Fibroblast of mammary gland (primary cell): Measurements from ENCODE around the gene KCNJ16.

Experiments used
- DNase-seq: peaks from one replicate; pipeline ENCODE4 v3.0.0-alpha.2; 2010; ENCODE audit warnings: low read depth
- H3K4me3 ChIP-seq: 2 replicates; pipeline ENCODE4 v1.5.1; 2011; ENCODE audit warnings: low read depth, mild to moderate bottlenecking, low read length, moderate library complexity; ENCODE audit not compliant: control insufficient read depth
- CTCF ChIP-seq: conservative IDR thresholded peaks from 2 replicates; pipeline ENCODE4 v1.5.1; 2011; ENCODE audit warnings: low read depth, low read length, inconsistent platforms; ENCODE audit not compliant: control insufficient read depth, insufficient read depth

Gene KCNJ16

GRCh38 chr17:70124723-70125122 is 49.7 kb downstream of the KCNJ16 start:
- no peak for TF ChIP-seq CTCF
- H3K4me3 ChIP-seq, result no peak overlapping the region
- no peak for DNase-seq

GRCh38 chr17:70127221-70127873 is 52.3 kb downstream of the KCNJ16 start:
- no peak for TF ChIP-seq CTCF
- no peak for DNase-seq
- H3K4me3 ChIP-seq, result no peak overlapping the region

GRCh38 chr17:70128727-70129238 is 53.8 kb downstream of the KCNJ16 start:
- TF ChIP-seq CTCF, result no peak
- no peak overlapping the region for H3K4me3 ChIP-seq
- DNase-seq, result no peak

- no peak for TF ChIP-seq CTCF
- no peak overlapping the region for H3K4me3 ChIP-seq
- DNase-seq, result no peak
Observed at GRCh38 chr17:70130289-70130688, 55.3 kb downstream of the KCNJ16 start.

- no peak for DNase-seq
- no peak for TF ChIP-seq CTCF
- no peak overlapping the region for H3K4me3 ChIP-seq
Observed at GRCh38 chr17:70132505-70132904, 57.5 kb downstream of the KCNJ16 start.

- TF ChIP-seq CTCF, result no peak
- no peak for DNase-seq
- no peak overlapping the region for H3K4me3 ChIP-seq
Observed at GRCh38 chr17:70134042-70134441, 59.0 kb downstream of the KCNJ16 start.
